ENCODE measurements around the gene DPP4.

The DPP4 gene

DNA sequence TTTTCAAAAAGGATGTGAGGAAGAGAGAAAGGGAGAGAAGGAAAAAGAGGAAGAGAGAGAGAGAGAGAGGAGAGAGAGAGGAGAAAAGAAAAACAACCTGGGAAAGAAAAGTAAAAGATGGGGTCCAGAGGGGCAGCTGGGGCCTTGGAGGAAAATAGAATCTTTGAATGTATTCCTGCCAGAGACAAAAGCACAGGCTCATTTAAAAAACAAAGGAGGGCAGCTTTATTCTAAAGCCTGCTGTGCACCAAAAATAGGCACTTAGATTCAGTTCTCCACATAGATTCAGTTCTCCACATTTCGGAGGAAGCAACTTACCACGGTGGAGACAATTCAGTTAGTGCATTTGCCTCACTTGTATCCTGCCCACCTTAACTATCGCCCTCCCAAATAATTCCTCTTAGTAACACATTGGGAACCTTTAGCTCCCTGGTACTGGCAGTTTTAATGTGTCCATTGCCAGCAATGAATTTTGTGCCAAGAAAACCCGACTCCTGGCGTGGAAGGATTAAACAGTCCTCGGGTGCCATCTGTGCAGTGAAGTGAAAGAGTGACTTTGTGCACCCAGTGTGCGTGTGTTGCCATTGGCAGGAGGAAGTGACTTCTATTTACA lies 71.3 kb downstream of the DPP4 start:
- no peaks in the 10 kb centered on the region for H3K9me2 ChIP-seq (replicated peaks; ENCODE audit: insufficient read depth, low read length)
- no peak for DNase-seq
- no peak overlapping the region for H3K27ac ChIP-seq (ENCODE audit: low read length)
- H3K9me3 ChIP-seq (replicated peaks; ENCODE audit: insufficient read depth, low read length) = no peaks in the 10 kb centered on the region
- no peak overlapping the region for H3K4me3 ChIP-seq (ENCODE audit: low read length)
- no peak overlapping the region for H2AFZ ChIP-seq (ENCODE audit: low read length)
- no peaks in the 10 kb centered on the region for H3K79me2 ChIP-seq (ENCODE audit: low read length)
- no peak overlapping the region for H3K9ac ChIP-seq (ENCODE audit: low read length)
- H4K20me1 ChIP-seq (ENCODE audit: insufficient read depth, low read length) = no peaks in the 10 kb centered on the region
- H3K4me1 ChIP-seq (ENCODE audit: low read length) = no peaks in the 10 kb centered on the region
- H3K27me3 ChIP-seq (replicated peaks; ENCODE audit: insufficient read depth, low read length) = no peaks in the 10 kb centered on the region
- no peak for TF ChIP-seq EZH2phosphoT487 (IDR thresholded peaks at IDR 0.05; ENCODE audit: low read length)
- TF ChIP-seq, protein P1, sequence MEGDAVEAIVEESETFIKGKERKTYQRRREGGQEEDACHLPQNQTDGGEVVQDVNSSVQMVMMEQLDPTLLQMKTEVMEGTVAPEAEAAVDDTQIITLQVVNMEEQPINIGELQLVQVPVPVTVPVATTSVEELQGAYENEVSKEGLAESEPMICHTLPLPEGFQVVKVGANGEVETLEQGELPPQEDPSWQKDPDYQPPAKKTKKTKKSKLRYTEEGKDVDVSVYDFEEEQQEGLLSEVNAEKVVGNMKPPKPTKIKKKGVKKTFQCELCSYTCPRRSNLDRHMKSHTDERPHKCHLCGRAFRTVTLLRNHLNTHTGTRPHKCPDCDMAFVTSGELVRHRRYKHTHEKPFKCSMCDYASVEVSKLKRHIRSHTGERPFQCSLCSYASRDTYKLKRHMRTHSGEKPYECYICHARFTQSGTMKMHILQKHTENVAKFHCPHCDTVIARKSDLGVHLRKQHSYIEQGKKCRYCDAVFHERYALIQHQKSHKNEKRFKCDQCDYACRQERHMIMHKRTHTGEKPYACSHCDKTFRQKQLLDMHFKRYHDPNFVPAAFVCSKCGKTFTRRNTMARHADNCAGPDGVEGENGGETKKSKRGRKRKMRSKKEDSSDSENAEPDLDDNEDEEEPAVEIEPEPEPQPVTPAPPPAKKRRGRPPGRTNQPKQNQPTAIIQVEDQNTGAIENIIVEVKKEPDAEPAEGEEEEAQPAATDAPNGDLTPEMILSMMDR (IDR thresholded peaks at IDR 0.05; ENCODE audit: low read length) = no peak
- TF ChIP-seq EZH2 (optimal IDR thresholded peaks at IDR 0.05; ENCODE audit: low read depth, low read length) = no peak
- H3K4me2 ChIP-seq (ENCODE audit: low read depth, low read length) = no peak overlapping the region
- H3F3A ChIP-seq (ENCODE audit: insufficient read depth, low read length) = no peaks in the 10 kb centered on the region
- H3K36me3 ChIP-seq (replicated peaks; ENCODE audit: insufficient read depth, low read length) = no peaks in the 10 kb centered on the region

DNA sequence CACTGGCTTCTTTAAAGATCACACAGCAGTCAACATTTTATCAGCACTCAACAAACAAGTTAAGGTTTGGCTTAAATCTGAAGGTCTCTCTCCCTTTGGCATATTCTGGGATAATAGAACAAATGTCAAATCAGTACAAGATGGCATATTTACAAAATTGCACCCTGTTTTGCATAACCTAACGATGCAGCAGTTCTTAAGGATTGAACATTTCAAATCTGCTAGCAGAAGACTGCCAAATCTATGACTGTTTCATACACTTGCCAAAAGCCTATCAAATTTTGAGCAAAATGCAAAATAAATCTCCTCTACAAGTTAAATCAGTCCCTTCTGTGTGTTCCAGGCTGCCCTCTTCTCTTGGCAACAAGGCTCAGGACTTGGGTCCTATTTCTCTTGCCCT lies 73.6 kb downstream of the DPP4 start:
- no peaks in the 10 kb centered on the region for H3F3A ChIP-seq (ENCODE audit: insufficient read depth, low read length)
- H3K9me2 ChIP-seq (replicated peaks; ENCODE audit: insufficient read depth, low read length) = no peaks in the 10 kb centered on the region
- no peaks in the 10 kb centered on the region for H3K27me3 ChIP-seq (replicated peaks; ENCODE audit: insufficient read depth, low read length)
- no peak for DNase-seq
- H4K20me1 ChIP-seq (ENCODE audit: insufficient read depth, low read length) = no peaks in the 10 kb centered on the region
- H3K36me3 ChIP-seq (replicated peaks; ENCODE audit: insufficient read depth, low read length) = no peaks in the 10 kb centered on the region
- no peak overlapping the region for H2AFZ ChIP-seq (ENCODE audit: low read length)
- no peak overlapping the region for H3K4me3 ChIP-seq (ENCODE audit: low read length)
- H3K4me1 ChIP-seq (ENCODE audit: low read length) = no peaks in the 10 kb centered on the region
- TF ChIP-seq EZH2phosphoT487 (IDR thresholded peaks at IDR 0.05; ENCODE audit: low read length) (no peak), EZH2 (optimal IDR thresholded peaks at IDR 0.05; ENCODE audit: low read depth, low read length) (no peak)
- TF ChIP-seq, protein P1 (IDR thresholded peaks at IDR 0.05; ENCODE audit: low read length) = no peak
- no peak overlapping the region for H3K9ac ChIP-seq (ENCODE audit: low read length)
- H3K27ac ChIP-seq (ENCODE audit: low read length) = no peak overlapping the region
- no peaks in the 10 kb centered on the region for H3K79me2 ChIP-seq (ENCODE audit: low read length)
- H3K4me2 ChIP-seq (ENCODE audit: low read depth, low read length) = no peak overlapping the region
- no peaks in the 10 kb centered on the region for H3K9me3 ChIP-seq (replicated peaks; ENCODE audit: insufficient read depth, low read length)

DNA sequence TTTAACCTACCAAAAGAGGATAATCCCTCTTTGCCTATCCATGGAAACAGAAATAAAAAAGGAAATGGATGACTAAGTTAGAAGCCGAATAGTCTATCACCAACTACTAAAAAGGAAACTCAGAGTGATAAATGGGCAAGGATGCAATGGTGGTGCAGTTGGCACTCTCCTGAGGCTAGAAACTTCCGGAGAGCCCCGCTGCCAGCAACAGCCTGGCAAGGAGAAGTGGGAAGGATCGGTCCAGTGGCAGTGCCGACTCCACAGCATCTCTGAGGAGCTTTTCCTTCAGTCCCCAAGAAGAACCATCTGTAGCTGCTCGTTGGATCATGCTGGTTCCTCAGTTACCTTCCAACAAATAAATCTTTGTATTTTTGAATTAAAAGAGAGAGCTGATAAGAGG lies 74.7 kb downstream of the DPP4 start:
- Histone ChIP-seq H3K4me1 (ENCODE audit: low read length) (peaks cover 6% of the 10 kb centered on the region; the same call in 1 of the 2 replicates), H3K9me2 (replicated peaks; ENCODE audit: insufficient read depth, low read length) (no peaks in the 10 kb centered on the region), H3K4me2 (ENCODE audit: low read depth, low read length) (no peak overlapping the region), H3K9me3 (replicated peaks; ENCODE audit: insufficient read depth, low read length) (no peaks in the 10 kb centered on the region), H3K27ac (ENCODE audit: low read length) (no peak overlapping the region), H3K79me2 (ENCODE audit: low read length) (no peaks in the 10 kb centered on the region), H3F3A (ENCODE audit: insufficient read depth, low read length) (no peaks in the 10 kb centered on the region), H3K27me3 (replicated peaks; ENCODE audit: insufficient read depth, low read length) (no peaks in the 10 kb centered on the region), H3K36me3 (replicated peaks; ENCODE audit: insufficient read depth, low read length) (no peaks in the 10 kb centered on the region), H4K20me1 (ENCODE audit: insufficient read depth, low read length) (no peaks in the 10 kb centered on the region), H2AFZ (ENCODE audit: low read length) (no peak overlapping the region), H3K9ac (ENCODE audit: low read length) (no peak overlapping the region), H3K4me3 (ENCODE audit: low read length) (no peak overlapping the region)
- no peak for DNase-seq
- no peak for TF ChIP-seq EZH2 (optimal IDR thresholded peaks at IDR 0.05; ENCODE audit: low read depth, low read length)

DNA sequence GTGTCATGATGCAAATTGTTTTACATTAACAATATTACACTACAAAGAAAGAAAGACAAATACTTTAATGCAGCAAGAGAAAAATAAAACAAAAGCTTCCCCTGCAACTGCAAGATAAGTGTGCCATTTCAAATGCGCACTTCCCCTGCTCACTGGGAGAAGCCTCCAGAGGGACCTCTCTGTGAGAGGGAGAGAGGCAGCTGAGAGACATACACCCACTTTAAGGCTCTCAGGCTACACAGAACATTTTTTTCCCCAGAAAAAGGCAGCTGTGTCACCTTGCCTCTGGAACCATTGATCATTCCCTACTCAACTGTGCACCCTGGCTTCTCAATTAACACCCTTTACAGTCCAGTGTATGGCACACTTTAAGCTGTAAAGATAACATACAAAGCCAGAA lies 75.2 kb downstream of the DPP4 start:
- no peak overlapping the region for H2AFZ ChIP-seq (ENCODE audit: low read length)

More for the DNA sequence above, 75.2 kb downstream of the DPP4 start:
- no peak overlapping the region for H3K9ac ChIP-seq (ENCODE audit: low read length)
- H3K79me2 ChIP-seq (ENCODE audit: low read length) = no peaks in the 10 kb centered on the region
- TF ChIP-seq, protein P1 (IDR thresholded peaks at IDR 0.05; ENCODE audit: low read length) = no peak
- TF ChIP-seq EZH2 (optimal IDR thresholded peaks at IDR 0.05; ENCODE audit: low read depth, low read length) (no peak), EZH2phosphoT487 (IDR thresholded peaks at IDR 0.05; ENCODE audit: low read length) (no peak)
- no peaks in the 10 kb centered on the region for H4K20me1 ChIP-seq (ENCODE audit: insufficient read depth, low read length)
- H3F3A ChIP-seq (ENCODE audit: insufficient read depth, low read length) = no peaks in the 10 kb centered on the region
- H3K4me3 ChIP-seq (ENCODE audit: low read length) = no peak overlapping the region
- H3K36me3 ChIP-seq (replicated peaks; ENCODE audit: insufficient read depth, low read length) = no peaks in the 10 kb centered on the region
- peaks cover 9% of the 10 kb centered on the region; the same call in 1 of the 2 replicates for H3K4me1 ChIP-seq (ENCODE audit: low read length)
- H3K27me3 ChIP-seq (replicated peaks; ENCODE audit: insufficient read depth, low read length) = no peaks in the 10 kb centered on the region
- no peaks in the 10 kb centered on the region for H3K9me3 ChIP-seq (replicated peaks; ENCODE audit: insufficient read depth, low read length)
- no peak overlapping the region for H3K4me2 ChIP-seq (ENCODE audit: low read depth, low read length)
- H3K9me2 ChIP-seq (replicated peaks; ENCODE audit: insufficient read depth, low read length) = no peaks in the 10 kb centered on the region
- no peak overlapping the region for H3K27ac ChIP-seq (ENCODE audit: low read length)
- DNase-seq = no peak

Measured in MM.1S (cell line).